ENCODE measurements around the gene ATP6V1C2.

The ATP6V1C2 gene

GRCh38 chr2:10772201-10772867, 50.9 kb downstream of the ATP6V1C2 start:
- TF ChIP-seq, protein P1, sequence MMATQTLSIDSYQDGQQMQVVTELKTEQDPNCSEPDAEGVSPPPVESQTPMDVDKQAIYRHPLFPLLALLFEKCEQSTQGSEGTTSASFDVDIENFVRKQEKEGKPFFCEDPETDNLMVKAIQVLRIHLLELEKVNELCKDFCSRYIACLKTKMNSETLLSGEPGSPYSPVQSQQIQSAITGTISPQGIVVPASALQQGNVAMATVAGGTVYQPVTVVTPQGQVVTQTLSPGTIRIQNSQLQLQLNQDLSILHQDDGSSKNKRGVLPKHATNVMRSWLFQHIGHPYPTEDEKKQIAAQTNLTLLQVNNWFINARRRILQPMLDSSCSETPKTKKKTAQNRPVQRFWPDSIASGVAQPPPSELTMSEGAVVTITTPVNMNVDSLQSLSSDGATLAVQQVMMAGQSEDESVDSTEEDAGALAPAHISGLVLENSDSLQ (IDR thresholded peaks at IDR 0.05): no peak
- TF ChIP-seq NFRKB (IDR thresholded peaks at IDR 0.05): no peak
- no peak for TF ChIP-seq LEF1 (IDR thresholded peaks at IDR 0.05; ENCODE audit: borderline replicate concordance)
- TF ChIP-seq FOXM1 (IDR thresholded peaks at IDR 0.05; ENCODE audit: borderline replicate concordance): no peak
- no peak for TF ChIP-seq HDGF (IDR thresholded peaks at IDR 0.05; ENCODE audit: borderline replicate concordance)
- no peak for TF ChIP-seq ELF4 (IDR thresholded peaks at IDR 0.05)
- no peak for TF ChIP-seq TARDBP (IDR thresholded peaks at IDR 0.05)
- TF ChIP-seq CTBP1 (IDR thresholded peaks at IDR 0.05; ENCODE audit: borderline replicate concordance): no peak
- TF ChIP-seq BHLHE40 (IDR thresholded peaks at IDR 0.05; ENCODE audit: borderline replicate concordance): no peak
- no peak for TF ChIP-seq SUZ12 (IDR thresholded peaks at IDR 0.05)
- no peak for TF ChIP-seq ARNT (IDR thresholded peaks at IDR 0.05)
- TF ChIP-seq L3MBTL2 (conservative IDR thresholded peaks at IDR 0.05): no peak
- TF ChIP-seq ZNF384 (IDR thresholded peaks at IDR 0.05): no peak
- no peak for TF ChIP-seq FOXK2 (IDR thresholded peaks at IDR 0.05)
- no peak for TF ChIP-seq FOXA1 (IDR thresholded peaks at IDR 0.05)
- TF ChIP-seq SP1 (IDR thresholded peaks at IDR 0.05): no peak
- ChIA-PET CTCF (no interaction called here), POLR2A (no interaction called here)
- no peak for DNase-seq (ENCODE audit: extremely low spot score)

DNA sequence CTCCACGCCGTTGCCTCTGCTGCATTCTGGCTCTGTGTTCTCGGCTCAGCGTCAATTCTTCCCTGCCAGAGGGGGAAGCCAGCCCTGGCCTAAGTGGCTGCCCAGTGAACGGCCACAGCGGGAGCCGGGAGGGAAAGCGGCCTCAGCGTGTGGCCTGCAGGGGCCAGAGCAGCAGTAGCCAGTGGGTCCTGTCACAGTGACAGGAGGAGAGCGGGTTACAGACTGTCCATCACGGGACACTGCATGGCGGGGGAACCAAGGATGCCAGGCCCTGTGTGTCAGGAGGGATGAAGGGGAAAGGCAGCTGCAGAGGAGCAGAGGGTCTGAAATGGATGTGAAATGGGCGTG, 51.4 kb downstream of the ATP6V1C2 start:
- TF ChIP-seq, protein P1 (IDR thresholded peaks at IDR 0.05): no peak
- TF ChIP-seq SP1 (IDR thresholded peaks at IDR 0.05) (no peak), ELF4 (IDR thresholded peaks at IDR 0.05) (no peak)
- POLR2A ChIA-PET: no interaction called here
- CTCF ChIA-PET: no interaction called here
- no peak for DNase-seq (ENCODE audit: extremely low spot score)

DNA sequence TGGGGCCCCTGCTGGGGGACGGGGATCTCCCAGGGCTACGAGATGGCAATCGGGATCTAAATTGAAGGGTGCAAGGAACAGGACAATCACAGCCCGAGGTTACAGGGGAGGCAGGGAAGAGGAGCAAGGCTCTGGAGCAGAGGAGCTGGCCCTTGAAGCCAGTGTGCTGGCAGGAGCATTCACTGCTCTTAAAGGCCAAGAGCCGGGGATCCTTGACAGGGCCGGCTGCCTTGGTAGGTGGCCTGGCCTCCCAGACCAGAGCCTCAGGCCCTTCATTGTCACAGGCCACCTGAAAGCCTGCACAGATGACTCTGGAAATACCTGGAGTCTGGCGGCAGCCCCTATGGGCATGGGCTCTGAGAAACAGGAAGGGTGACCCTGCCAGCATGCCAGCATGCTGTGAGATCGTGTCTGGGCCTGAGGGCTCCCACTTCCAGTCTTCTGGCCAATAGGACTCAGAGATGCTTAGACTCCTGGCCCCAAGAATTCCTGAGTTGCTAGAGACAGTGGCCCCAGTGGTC, 52.5 kb downstream of the ATP6V1C2 start:
- CTCF ChIA-PET: no interaction called here
- no peak for DNase-seq (ENCODE audit: extremely low spot score)
- POLR2A ChIA-PET: no interaction called here
- TF ChIP-seq ZNF384 (IDR thresholded peaks at IDR 0.05) (no peak), ELF4 (IDR thresholded peaks at IDR 0.05) (no peak), NFRKB (IDR thresholded peaks at IDR 0.05) (no peak), FOXA1 (IDR thresholded peaks at IDR 0.05) (no peak), SUZ12 (IDR thresholded peaks at IDR 0.05) (no peak), BHLHE40 (IDR thresholded peaks at IDR 0.05; ENCODE audit: borderline replicate concordance) (no peak), HDGF (IDR thresholded peaks at IDR 0.05; ENCODE audit: borderline replicate concordance) (no peak), TARDBP (IDR thresholded peaks at IDR 0.05) (no peak), SP1 (IDR thresholded peaks at IDR 0.05) (no peak), FOXM1 (IDR thresholded peaks at IDR 0.05; ENCODE audit: borderline replicate concordance) (no peak), CTBP1 (IDR thresholded peaks at IDR 0.05; ENCODE audit: borderline replicate concordance) (no peak), L3MBTL2 (conservative IDR thresholded peaks at IDR 0.05) (no peak), FOXK2 (IDR thresholded peaks at IDR 0.05) (no peak), ARNT (IDR thresholded peaks at IDR 0.05) (no peak), LEF1 (IDR thresholded peaks at IDR 0.05; ENCODE audit: borderline replicate concordance) (no peak)
- TF ChIP-seq, protein P1 (IDR thresholded peaks at IDR 0.05): no peak

DNA sequence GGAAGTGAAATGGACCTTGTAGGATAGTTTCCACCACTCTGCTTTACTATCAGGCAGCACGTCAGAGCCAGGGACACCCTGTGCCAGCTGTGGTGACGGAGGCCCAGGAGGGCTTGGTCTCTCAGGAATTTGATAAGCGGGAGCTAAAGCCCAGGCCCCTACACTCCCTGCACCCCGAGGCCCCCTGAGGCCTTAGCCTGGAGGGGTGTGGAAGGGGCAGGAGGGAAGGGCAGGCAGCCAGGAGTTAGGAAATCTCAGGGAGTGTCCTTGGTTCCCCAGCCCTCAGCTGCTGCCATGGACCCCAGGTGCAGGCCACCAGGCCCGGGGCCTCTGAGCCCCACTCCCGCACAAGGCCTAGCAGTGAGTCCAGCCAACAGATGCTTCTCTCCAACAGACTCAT, 53.0 kb downstream of the ATP6V1C2 start:
- no peak for DNase-seq (ENCODE audit: extremely low spot score)
- ChIA-PET POLR2A (no interaction called here), CTCF (interaction anchor here (0.7 kb wide), 1 partner anchor 55 kb away, joined by 3 read pairs; no protein-coding TSS in a partner anchor)
- TF ChIP-seq ZNF384 (IDR thresholded peaks at IDR 0.05) (no peak), ARNT (IDR thresholded peaks at IDR 0.05) (no peak), L3MBTL2 (conservative IDR thresholded peaks at IDR 0.05) (no peak), FOXA1 (IDR thresholded peaks at IDR 0.05) (no peak), BHLHE40 (IDR thresholded peaks at IDR 0.05; ENCODE audit: borderline replicate concordance) (no peak), NFRKB (IDR thresholded peaks at IDR 0.05) (no peak), SP1 (IDR thresholded peaks at IDR 0.05) (no peak), HDGF (IDR thresholded peaks at IDR 0.05; ENCODE audit: borderline replicate concordance) (no peak), FOXK2 (IDR thresholded peaks at IDR 0.05) (no peak), CTBP1 (IDR thresholded peaks at IDR 0.05; ENCODE audit: borderline replicate concordance) (no peak), TARDBP (IDR thresholded peaks at IDR 0.05) (no peak), FOXM1 (IDR thresholded peaks at IDR 0.05; ENCODE audit: borderline replicate concordance) (no peak), LEF1 (IDR thresholded peaks at IDR 0.05; ENCODE audit: borderline replicate concordance) (no peak), SUZ12 (IDR thresholded peaks at IDR 0.05) (no peak), ELF4 (IDR thresholded peaks at IDR 0.05) (no peak)
- TF ChIP-seq, protein P1 (IDR thresholded peaks at IDR 0.05): no peak

DNA sequence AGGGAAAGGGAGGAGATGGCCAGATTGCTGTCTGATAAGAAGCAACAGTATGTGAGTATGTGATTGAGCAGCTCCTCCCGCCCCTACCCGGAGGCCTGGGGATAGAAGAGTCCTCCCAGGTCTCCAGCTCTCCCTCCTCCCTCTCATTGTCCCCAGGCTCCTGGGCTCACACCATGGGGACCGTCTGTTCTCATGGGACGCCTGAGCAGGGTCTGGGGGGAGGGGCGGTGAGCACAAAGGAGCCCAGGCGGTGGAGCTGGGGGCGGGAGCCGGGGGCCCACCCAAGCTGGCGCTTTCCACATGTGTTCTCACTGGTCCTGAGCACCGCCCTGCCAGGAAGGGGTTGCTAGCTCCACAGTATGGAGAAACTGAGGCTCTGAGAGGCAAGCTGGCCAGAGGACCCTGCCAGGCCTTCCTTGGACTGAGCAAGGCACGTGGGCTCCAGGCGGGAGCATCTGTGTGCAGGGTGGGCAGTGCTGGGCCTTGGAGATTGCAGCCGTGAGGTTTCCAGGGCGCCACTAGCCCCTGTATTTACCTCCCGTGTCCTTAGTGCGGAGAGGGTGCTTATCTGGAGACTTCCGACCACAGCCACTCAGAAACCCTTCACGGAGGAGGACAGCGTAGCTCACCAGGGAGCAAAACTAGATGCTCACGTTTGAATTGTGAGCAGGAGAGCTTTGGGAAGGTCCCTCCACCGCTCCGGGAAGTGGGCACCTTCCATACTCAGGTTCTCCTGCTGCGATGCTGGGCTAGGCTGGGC, 53.8 kb downstream of the ATP6V1C2 start:
- POLR2A ChIA-PET: no interaction called here
- CTCF ChIA-PET: interaction anchor here (0.7 kb wide), 1 partner anchor 55 kb away, joined by 3 read pairs; no protein-coding TSS in a partner anchor
- DNase-seq (ENCODE audit: extremely low spot score): no peak
- TF ChIP-seq L3MBTL2 (conservative IDR thresholded peaks at IDR 0.05) (no peak), ARNT (IDR thresholded peaks at IDR 0.05) (no peak), FOXM1 (IDR thresholded peaks at IDR 0.05; ENCODE audit: borderline replicate concordance) (no peak), FOXA1 (IDR thresholded peaks at IDR 0.05) (no peak), BHLHE40 (IDR thresholded peaks at IDR 0.05; ENCODE audit: borderline replicate concordance) (no peak)
- TF ChIP-seq, protein P1 (IDR thresholded peaks at IDR 0.05): no peak
